ENCODE data around the gene MYMX.
A peak's percentile ranks its signal among the peaks of the same experiment; 100 is the strongest.

The MYMX gene

GRCh38 chr6:44224965-44225305, 8.2 kb downstream of the MYMX start:
- Histone ChIP-seq H3K9me3 (ENCODE audit: control insufficient read depth, insufficient read depth, low read depth, low read length) (no peaks in the 10 kb centered on the region), H3K27ac (ENCODE audit: extremely low read depth, low read depth, low read length) (no peak overlapping the region), H3K4me3 (ENCODE audit: low read depth, low read length) (no peak overlapping the region), H3K36me3 (ENCODE audit: control insufficient read depth in 2 of 2, insufficient read depth in 1 of 2, low read length in 2 of 2) (peaks cover 0 to 16% of the 10 kb centered on the region in 2 experiments; a peak in 1 of 3 replicates), H3K4me1 (ENCODE audit: control insufficient read depth, insufficient read depth, low read length) (peaks cover 24% of the 10 kb centered on the region)
- TF ChIP-seq ZBTB44 (tag by site-specific recombination; IDR thresholded peaks at IDR 0.05) (no peak), ZNF501 (tag by site-specific recombination; IDR thresholded peaks at IDR 0.05) (no peak), OSR2 (tag by site-specific recombination; IDR thresholded peaks at IDR 0.05) (no peak), ZNF843 (tag by site-specific recombination; IDR thresholded peaks at IDR 0.05) (no peak), ZNF121 (tag by site-specific recombination; IDR thresholded peaks at IDR 0.05) (no peak), ZNF747 (tag by site-specific recombination; IDR thresholded peaks at IDR 0.05) (no peak), BCL11A (tag by site-specific recombination; IDR thresholded peaks at IDR 0.05; ENCODE audit: low read depth) (no peak), ZNF626 (tag by site-specific recombination; IDR thresholded peaks at IDR 0.05) (no peak), ZNF48 (tag by site-specific recombination; IDR thresholded peaks at IDR 0.05) (no peak), ZBTB1 (tag by site-specific recombination; IDR thresholded peaks at IDR 0.05) (no peak), ZBTB11 (tag by site-specific recombination; conservative IDR thresholded peaks at IDR 0.05; ENCODE audit: low read depth) (no peak), IKZF3 (tag by site-specific recombination; IDR thresholded peaks at IDR 0.05) (no peak), ZNF248 (tag by site-specific recombination; IDR thresholded peaks at IDR 0.05) (no peak), ZNF585B (tag by site-specific recombination; IDR thresholded peaks at IDR 0.05) (no peak), ZNF654 (tag by site-specific recombination; IDR thresholded peaks at IDR 0.05; ENCODE audit: low read depth) (no peak), ZBTB8A (tag by site-specific recombination; IDR thresholded peaks at IDR 0.05) (no peak), ZNF366 (tag by site-specific recombination; conservative IDR thresholded peaks at IDR 0.05) (no peak), ZNF423 (tag by site-specific recombination; IDR thresholded peaks at IDR 0.05) (no peak), ZNF510 (tag by site-specific recombination; IDR thresholded peaks at IDR 0.05; ENCODE audit: insufficient replicate concordance) (no peak)
- ChIA-PET POLR2A (interaction anchor here (0.7 to 5.7 kb wide), 12 partner anchors 10 to 537 kb away, joined by 3 to 90 read pairs (median 6); partner anchors contain the start of genes HSP90AB1, MRPS18A, SLC35B2 and VEGFA), CTCF (interaction anchor here (0.8 to 11.1 kb wide), 11 partner anchors 11 to 113 kb away, joined by 3 to 148 read pairs (median 4); partner anchors contain the start of genes HSP90AB1 and SLC35B2)

- Histone ChIP-seq H3K36me3 (ENCODE audit: control insufficient read depth in 2 of 2, insufficient read depth in 1 of 2, low read length in 2 of 2) (peaks cover 0 to 25% of the 10 kb centered on the region in 2 experiments; a peak in 1 of 3 replicates), H3K27ac (ENCODE audit: extremely low read depth, low read depth, low read length) (no peak overlapping the region), H3K4me3 (ENCODE audit: low read depth, low read length) (no peak overlapping the region), H3K4me1 (ENCODE audit: control insufficient read depth, insufficient read depth, low read length) (peaks cover 24% of the 10 kb centered on the region), H3K9me3 (ENCODE audit: control insufficient read depth, insufficient read depth, low read depth, low read length) (no peaks in the 10 kb centered on the region)
- POLR2A ChIA-PET = interaction anchor here (0.7 to 5.7 kb wide), 5 partner anchors 9 to 39 kb away, joined by 3 to 90 read pairs (median 14); partner anchors contain the start of genes HSP90AB1 and SLC35B2
- CTCF ChIA-PET = interaction anchor here (0.6 to 11.1 kb wide), 5 partner anchors 11 to 134 kb away, joined by 4 to 148 read pairs (median 15); no protein-coding TSS in a partner anchor
- no peak for TF ChIP-seq ZFHX2 (tag by site-specific recombination; conservative IDR thresholded peaks at IDR 0.05)
- no peak for TF ChIP-seq ZNF2 (tag by site-specific recombination; IDR thresholded peaks at IDR 0.05)
- TF ChIP-seq ZNF26 (tag by site-specific recombination; IDR thresholded peaks at IDR 0.05) = no peak
- peak; percentile 23; the same call in 1 of the 2 replicates for TF ChIP-seq GLIS2 (tag by site-specific recombination; IDR thresholded peaks at IDR 0.05)
- TF ChIP-seq PRDM10 (tag by site-specific recombination; IDR thresholded peaks at IDR 0.05) = peak; percentile 29; the same call in 1 of the 2 replicates
- TF ChIP-seq OSR2 (tag by site-specific recombination; IDR thresholded peaks at IDR 0.05) = peak; percentile 87
- TF ChIP-seq YY1 (tag by site-specific recombination; IDR thresholded peaks at IDR 0.05) = no peak
Measured at GRCh38 chr6:44225579-44226325, 9.0 kb downstream of the MYMX start.

Measured in HEK293 (cell line).